ENCODE results near the gene ZMYM1. TPM values are rescaled to one million over a fixed set of nuclear protein-coding genes. Genes with fewer than 3 reads are reported as not detected.

The ZMYM1 gene
- 6.1 and 7.8 TPM in 2 replicates for total RNA-seq

GRCh38 chr1:35079003-35079930, at the start of gene ZMYM1:
ZMYM1 (plus strand) TSS chr1:35079385; CDS start chr1:35093988, 14,603 bp downstream.

Other genes starting within 250 kb of the ZMYM1 start
- 15.5 and 21.2 TPM in 2 replicates for gene SMIM12, start 219.6 kb upstream of the ZMYM1 start, total RNA-seq
- 0.12 TPM in 1 of 2 replicates, not detected in the other for gene DLGAP3, start 149.7 kb upstream of the ZMYM1 start, total RNA-seq
- gene TMEM35B, start 94.0 kb upstream of the ZMYM1 start, total RNA-seq = 34.8 and 48.9 TPM in 2 replicates
- gene ZMYM6, start 47.4 kb upstream of the ZMYM1 start, total RNA-seq = 8.5 and 23.4 TPM in 2 replicates
- gene SFPQ, start 113.8 kb downstream of the ZMYM1 start, total RNA-seq = 98.7 and 99.5 TPM in 2 replicates
- gene ZMYM4, start 189.3 kb downstream of the ZMYM1 start, total RNA-seq = 29.6 and 43.4 TPM in 2 replicates

All from pericardium fibroblast (primary cell).